Epithelial cell of proximal tubule (primary cell): ENCODE results near the gene ADGRB2. TPM values are rescaled to one million over a fixed set of nuclear protein-coding genes. Genes with fewer than 3 reads are reported as not detected.
A peak's percentile ranks its signal among the peaks of the same experiment; 100 is the strongest.

Source experiments
- DNase-seq: peaks from one replicate; pipeline ENCODE4 v3.0.0-alpha.2; 2011; ENCODE audit warnings: low read depth
- H3K4me3 ChIP-seq: 2 replicates; pipeline ENCODE4 v1.5.1; 2011; ENCODE audit warnings: low read depth, mild to moderate bottlenecking, low read length
- CTCF ChIP-seq: conservative IDR thresholded peaks from 2 replicates; pipeline ENCODE4 v1.5.1; 2012; ENCODE audit warnings: low read depth, mild to moderate bottlenecking, low read length
- total RNA-seq: library from RNA; depleted of rRNA; stranded (reverse); fragments of >200 nt; gene quantifications from 2 replicates; pipeline ENCODE4 v1.2.3, GENCODE V29; 2015

Gene ADGRB2
- total RNA-seq, 1 donor from 2014 or later, result 1.2 TPM

GRCh38 chr1:31748365-31748764, 15.8 kb downstream of the ADGRB2 start:
- TF ChIP-seq CTCF, result no peak
- DNase-seq, result no peak
- H3K4me3 ChIP-seq, result no peak overlapping the region

- no peak for DNase-seq
- no peak for TF ChIP-seq CTCF
- H3K4me3 ChIP-seq, result no peak overlapping the region
Measured at GRCh38 chr1:31747304-31747703, 16.8 kb downstream of the ADGRB2 start.

- TF ChIP-seq CTCF, result no peak
- H3K4me3 ChIP-seq, result no peak overlapping the region
- DNase-seq, result no peak
Measured at GRCh38 chr1:31746687-31747086, 17.5 kb downstream of the ADGRB2 start.

GRCh38 chr1:31745946-31746670, 18.0 kb downstream of the ADGRB2 start:
- no peak for DNase-seq
- no peak for TF ChIP-seq CTCF
- no peak overlapping the region for H3K4me3 ChIP-seq

DNA sequence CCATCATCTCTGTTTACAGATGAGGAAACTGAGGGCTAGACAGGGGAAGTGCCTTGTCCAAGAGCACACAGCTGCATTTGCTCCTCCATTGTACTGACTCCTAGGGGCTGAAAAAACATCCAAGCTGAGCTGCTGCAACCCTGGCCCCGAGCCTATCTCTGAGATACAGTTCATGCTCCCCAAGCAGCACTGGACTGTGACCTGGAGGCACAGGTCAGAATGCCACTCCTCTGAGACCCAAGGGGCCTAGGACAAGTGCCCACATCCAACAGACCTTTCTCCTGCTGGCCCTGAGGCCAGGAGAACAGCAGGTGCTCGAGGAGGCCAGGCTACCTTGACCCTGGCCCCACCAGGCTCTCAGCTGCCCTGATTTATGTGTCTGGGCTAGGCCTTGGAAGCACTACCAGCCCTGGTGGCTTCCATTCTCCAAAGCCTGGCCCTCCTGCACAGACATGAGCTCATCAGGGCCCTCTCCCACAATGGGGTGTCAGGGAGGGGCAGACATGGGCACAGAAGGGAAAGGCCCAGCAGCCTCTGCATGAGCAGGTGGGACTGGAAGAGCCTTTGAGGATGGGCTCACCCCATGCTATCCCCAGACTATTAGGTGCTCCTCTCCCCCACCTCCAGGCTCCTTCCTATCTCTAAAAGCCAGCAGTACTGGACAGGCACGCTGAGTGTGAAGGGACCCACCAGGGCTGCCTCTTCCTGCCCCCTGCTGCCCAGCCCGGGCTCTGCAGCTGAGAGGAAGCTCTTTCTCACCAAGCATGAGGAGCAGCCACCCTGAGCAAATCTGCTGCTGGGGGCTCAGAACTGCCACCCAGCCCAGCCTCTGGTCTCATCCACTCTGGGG, 18.8 kb downstream of the ADGRB2 start:
- TF ChIP-seq CTCF, result peak; percentile 89
- no peak for DNase-seq

GRCh38 chr1:31744165-31744888, 19.8 kb downstream of the ADGRB2 start:
- no peak for DNase-seq
- H3K4me3 ChIP-seq, result no peak overlapping the region
- TF ChIP-seq CTCF, result no peak

More for the DNA sequence above, 18.8 kb downstream of the ADGRB2 start:
- H3K4me3 ChIP-seq, result no peak overlapping the region
